Skeletal muscle satellite cell (primary cell): ENCODE data around the gene NCAPH2.

Source experiments
- H3K27me3 ChIP-seq: 2 replicates; pipeline ENCODE4 v1.7.0; 2013; ENCODE audit warnings: low read length; ENCODE audit not compliant: control insufficient read depth, insufficient read depth
- H3K36me3 ChIP-seq: 2 replicates; pipeline ENCODE4 v1.7.0; 2013; ENCODE audit warnings: mild to moderate bottlenecking, control low read depth, low read length; ENCODE audit not compliant: insufficient read depth
- H3K4me1 ChIP-seq: 2 replicates; pipeline ENCODE4 v1.7.0; 2013; ENCODE audit warnings: low read length; ENCODE audit not compliant: control insufficient read depth, insufficient read depth
- H3K4me2 ChIP-seq: 2 replicates; pipeline ENCODE4 v1.7.0; 2013; ENCODE audit warnings: mild to moderate bottlenecking, low read length
- H3K4me3 ChIP-seq: 2 replicates; pipeline ENCODE4 v1.7.0; 2013; ENCODE audit warnings: low read length
- H3K9ac ChIP-seq: 2 replicates; pipeline ENCODE4 v1.7.0; 2013; ENCODE audit warnings: mild to moderate bottlenecking, low read depth, low read length, moderate library complexity
- H3K9me3 ChIP-seq: replicated peaks from 2 replicates; pipeline ENCODE4 v1.7.0; 2013; ENCODE audit warnings: mild to moderate bottlenecking, control low read depth, low read length

The NCAPH2 gene

DNA sequence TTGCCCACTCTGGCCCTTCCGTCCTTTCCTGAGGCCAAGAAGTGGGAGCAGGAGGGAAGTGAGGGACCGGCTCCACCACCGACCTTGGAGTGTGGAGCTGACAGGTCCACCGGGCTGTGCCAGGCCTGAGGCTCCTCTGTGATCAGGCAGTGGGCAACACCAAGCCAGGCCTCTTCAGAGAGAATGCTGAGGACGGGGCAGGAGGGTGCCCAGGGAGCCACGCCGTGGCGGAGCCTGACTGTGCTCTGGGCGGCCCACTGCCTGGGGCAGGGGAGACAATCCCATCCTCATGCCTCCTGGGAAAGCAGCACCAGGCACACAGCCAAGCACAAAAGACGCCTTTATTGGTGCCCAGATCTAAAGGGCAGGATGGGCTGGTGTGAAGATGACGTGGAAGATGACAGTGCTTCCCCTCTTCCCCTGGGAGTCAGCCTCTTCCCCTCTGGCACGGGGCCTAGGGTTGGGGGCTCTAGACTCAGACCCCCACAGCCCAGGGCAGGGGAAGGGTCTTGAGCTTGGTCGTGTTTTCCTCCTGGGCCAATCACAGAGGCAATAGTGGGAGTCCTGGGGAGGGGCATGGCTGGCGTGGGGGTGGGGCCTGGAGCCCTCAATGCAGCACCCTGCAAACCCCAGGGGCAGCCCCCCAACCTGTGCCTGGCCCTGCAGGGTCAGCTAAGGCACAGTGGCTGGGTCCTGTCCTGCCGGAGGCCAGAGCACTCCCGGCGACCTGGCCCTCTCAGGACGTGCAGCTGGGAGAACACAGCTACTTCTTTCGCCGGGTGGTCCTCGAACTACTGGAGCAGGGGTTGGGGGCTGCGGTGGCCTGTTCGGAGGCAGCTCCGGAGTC is 5.2 kb upstream of the NCAPH2 start:
- H3K4me2 ChIP-seq = no peak overlapping the region
- H3K9ac ChIP-seq = no peak overlapping the region
- no peaks in the 10 kb centered on the region for H3K27me3 ChIP-seq
- no peak overlapping the region for H3K4me3 ChIP-seq
- no peaks in the 10 kb centered on the region for H3K9me3 ChIP-seq
- peaks cover 28% of the 10 kb centered on the region for H3K36me3 ChIP-seq
- H3K4me1 ChIP-seq = peaks cover 6% of the 10 kb centered on the region

DNA sequence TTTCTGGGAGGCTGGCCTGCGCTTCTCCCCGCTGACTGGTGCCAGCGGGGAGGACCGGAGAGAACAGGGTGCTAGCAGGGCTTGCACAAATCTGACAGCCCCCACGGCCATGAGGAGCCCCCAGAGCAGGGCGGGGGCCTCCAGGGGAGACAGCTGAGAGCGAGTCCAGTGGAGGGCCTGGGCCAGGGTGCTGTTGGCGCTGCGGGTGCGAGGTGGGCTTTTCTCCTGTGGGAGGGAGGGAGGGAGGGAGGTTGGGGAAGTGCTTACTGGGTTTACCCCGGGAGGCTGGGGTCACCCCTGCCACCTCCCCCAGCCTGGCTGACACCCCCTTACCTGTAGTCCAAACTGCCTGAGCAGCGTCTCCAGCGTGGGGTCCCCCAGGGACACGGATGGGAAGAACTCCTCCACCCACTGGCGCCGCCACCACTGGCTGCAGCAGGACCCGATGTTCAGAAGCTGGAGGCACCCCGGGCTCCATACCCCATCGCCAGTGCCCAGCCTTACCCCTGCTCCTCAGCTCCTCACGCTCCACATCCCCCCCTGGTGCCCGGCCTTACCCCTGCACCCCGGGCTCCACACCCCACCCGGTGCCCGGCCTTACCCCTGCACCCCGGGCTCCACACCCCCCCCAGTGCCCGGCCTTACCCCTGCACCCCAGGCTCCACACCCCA is 4.4 kb upstream of the NCAPH2 start:
- no peak overlapping the region for H3K4me3 ChIP-seq
- no peak overlapping the region for H3K9ac ChIP-seq
- H3K4me2 ChIP-seq = no peak overlapping the region
- H3K9me3 ChIP-seq = no peaks in the 10 kb centered on the region
- H3K36me3 ChIP-seq = peaks cover 28% of the 10 kb centered on the region
- peaks cover 7% of the 10 kb centered on the region for H3K4me1 ChIP-seq
- no peaks in the 10 kb centered on the region for H3K27me3 ChIP-seq

DNA sequence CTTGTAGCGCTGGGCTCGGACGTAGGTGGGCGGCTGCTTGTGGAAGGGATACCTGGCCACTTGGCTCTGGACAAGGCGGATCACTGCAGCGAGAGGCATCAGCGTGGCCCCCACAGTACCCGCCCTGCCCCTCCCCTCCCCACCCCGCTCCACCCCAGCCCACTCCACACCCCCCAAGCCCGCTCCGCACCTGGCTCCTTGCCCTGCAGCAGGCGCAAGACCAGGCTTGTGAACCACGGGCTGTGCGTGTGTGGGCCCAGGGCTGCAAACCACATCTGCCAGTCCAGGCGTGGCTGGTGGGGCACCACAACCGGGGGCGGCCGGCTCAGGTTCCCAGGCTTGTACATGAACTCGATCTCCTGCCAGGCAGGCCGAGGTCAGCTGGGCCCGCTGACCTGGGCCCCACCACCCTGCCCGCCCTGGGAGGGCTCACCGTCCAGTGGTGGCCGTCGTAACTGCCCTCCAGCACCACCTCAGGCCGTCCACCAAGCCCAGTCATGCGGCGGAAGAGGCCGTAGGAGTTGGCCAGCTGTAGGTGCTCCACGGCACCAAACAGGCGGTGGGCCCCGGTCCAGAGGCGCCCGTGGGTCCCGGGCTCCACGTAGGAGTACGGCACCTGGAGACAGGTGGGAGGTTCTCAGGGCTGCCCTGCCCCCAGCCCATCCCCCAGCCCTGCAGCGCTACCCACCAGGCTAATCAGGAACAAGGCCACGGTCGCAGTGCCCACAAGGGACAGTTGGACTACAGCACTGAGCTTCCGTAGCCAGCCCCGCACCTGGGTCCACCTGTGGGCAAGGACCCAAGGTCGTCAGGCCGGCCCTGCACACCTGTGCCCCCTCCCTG is 3.4 kb upstream of the NCAPH2 start:
- H3K4me2 ChIP-seq = no peak overlapping the region
- H3K4me1 ChIP-seq = peaks cover 17% of the 10 kb centered on the region
- no peaks in the 10 kb centered on the region for H3K27me3 ChIP-seq
- no peaks in the 10 kb centered on the region for H3K9me3 ChIP-seq
- H3K4me3 ChIP-seq = no peak overlapping the region
- no peak overlapping the region for H3K9ac ChIP-seq
- H3K36me3 ChIP-seq = peaks cover 28% of the 10 kb centered on the region

DNA sequence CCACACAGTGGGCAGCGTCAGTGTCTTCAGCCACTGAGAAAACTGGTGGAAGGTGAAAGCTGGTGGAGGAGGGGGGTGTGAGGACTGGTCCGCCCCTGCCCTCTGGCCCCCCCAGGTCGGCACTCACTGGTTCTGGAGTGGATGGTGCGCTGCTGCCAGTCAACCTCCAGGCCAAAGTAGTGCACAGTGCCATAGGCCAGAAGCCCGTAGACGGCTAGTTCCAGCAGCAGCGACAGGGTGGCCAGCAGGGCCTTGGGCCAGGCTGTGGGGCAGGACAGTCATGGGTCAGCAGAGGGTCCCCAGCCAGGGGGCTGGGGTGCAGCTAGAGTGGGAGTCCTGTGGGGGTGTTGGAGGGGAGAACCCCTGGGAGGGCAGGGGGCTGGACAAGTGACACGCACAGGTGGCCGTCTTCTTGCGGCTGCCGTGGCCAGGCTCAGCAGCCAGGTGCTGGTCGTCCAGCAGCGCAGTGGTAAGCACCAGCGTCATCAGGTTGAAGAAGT is 2.7 kb upstream of the NCAPH2 start:
- Histone ChIP-seq H3K27me3 (no peaks in the 10 kb centered on the region), H3K4me2 (no peak overlapping the region), H3K9ac (no peak overlapping the region), H3K36me3 (peaks cover 28% of the 10 kb centered on the region), H3K9me3 (no peaks in the 10 kb centered on the region), H3K4me1 (peaks cover 17% of the 10 kb centered on the region), H3K4me3 (no peak overlapping the region)

DNA sequence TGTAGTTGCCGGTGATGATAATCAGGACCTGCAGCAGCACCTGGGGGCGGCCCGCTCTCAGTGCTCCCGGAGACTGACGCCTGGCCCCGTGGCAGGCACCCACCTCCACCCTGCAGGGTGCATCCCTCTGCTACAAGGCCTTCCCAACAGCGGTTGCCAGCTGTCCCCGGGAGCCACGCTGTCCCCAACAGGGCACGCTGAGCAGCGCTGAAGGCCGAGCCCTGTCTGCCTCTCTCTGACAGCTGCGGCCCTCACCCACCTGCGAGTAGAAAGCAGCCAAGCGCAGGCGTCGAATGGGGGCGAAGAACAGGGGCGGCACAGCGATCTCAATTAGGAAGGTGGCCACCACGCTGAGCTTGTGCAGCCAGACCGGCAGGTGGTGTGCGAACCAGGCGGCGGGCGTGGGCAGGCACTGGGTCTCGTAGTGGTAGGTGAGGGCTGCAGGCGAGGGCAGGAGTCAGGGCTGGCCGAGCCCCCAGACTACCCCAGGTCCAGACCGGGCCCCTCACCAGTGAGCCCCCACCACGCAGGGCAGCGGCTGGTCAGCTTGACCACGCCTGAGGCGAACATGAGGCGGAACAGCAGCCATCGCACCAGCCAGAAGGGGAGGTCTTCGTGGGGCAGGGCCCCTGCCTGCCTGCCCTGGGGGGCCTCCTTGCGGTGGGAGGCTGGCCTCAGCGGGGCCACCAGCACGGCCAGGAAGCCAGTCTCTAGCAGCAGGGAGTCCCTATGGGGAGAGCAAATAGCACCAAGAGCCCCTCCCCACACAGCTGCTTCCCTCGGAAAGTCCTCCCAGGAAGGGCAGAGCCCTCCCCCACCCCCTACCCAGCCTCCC is 2.0 kb upstream of the NCAPH2 start:
- H3K27me3 ChIP-seq = no peaks in the 10 kb centered on the region
- H3K4me2 ChIP-seq = peak overlapping the region; percentile 100
- H3K36me3 ChIP-seq = peaks cover 25% of the 10 kb centered on the region
- H3K4me3 ChIP-seq = peak overlapping the region; percentile 92
- no peaks in the 10 kb centered on the region for H3K9me3 ChIP-seq
- H3K9ac ChIP-seq = peak overlapping the region; percentile 96
- H3K4me1 ChIP-seq = peaks cover 17% of the 10 kb centered on the region

DNA sequence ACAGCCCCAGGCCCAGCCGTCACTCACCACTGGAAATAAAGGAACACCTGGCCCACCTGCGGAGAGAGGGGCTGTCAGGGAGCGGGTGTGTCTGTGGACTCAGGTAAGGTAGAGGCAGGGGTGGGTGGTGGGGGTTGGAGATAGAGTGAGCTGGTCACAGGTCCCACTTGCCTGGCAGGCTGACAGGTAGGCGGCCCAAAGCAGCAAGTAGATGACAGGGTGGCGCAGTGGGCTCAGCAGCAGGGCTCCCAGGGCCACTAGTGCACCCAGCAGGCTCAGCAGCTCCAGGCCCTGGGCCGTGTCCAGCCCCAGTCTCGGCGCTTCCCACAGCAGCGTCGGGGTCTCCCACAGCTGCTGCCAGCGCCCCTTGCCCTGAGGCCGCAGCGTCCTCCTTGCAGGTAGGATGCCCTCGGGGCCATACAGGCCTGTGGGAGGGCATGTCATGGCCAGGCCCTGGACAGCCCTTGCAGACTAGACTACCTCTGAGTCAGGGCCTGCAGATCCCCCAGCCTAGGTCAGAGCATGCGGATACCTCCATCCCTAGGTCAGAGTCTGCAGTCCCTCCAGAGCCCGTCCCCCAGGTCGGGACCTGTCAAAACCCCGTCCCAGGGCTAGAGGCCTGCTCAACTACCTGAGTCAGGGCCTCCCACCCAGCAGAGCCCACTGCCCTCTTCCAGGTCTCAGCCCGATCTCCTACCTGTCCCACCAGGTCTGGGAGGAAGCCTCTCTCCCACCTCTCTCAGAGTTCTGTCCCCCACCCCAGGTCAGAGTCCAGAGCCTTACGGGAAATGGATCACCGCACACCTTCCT is 1.2 kb upstream of the NCAPH2 start:
- peaks cover 25% of the 10 kb centered on the region for H3K36me3 ChIP-seq
- peak overlapping the region; percentile 96 for H3K9ac ChIP-seq
- peaks cover 17% of the 10 kb centered on the region for H3K4me1 ChIP-seq

DNA sequence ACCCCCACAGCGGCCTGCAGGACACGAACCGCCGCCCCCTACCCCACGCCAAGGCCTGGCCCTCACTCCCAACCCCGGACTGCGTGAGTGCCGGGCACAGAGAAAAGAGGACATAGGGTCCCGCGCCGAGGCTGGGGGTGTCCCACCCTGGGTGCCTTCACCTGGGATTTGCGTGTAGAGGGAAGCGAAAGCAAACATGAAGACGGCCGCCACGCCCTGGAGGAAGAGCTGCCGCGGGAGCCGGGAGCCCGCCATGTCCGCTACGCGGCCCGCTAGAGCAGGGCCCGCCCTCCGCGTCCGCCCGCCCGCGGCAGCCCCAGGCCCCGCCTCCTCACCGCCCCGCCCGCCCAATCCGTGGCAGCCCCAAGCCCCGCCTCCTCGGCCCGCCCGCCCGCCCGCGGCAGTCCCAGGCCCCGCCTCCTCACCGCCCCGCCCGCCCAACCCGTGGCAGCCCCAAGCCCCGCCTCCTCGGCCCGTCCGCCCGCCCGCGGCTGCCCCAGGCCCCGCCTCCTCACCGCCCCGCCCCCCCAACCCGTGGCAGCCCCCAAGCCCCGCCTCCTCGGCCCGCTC is 518 bp upstream of the NCAPH2 start, which contains the start of gene LMF2:
Gene LMF2 (minus strand): TSS at position 282 of the 570 bp plus-strand sequence. CDS start 27 bp downstream, at position 255.
- peak within 1 kb of the TSS; percentile 100 for H3K4me3 ChIP-seq
- peaks cover 17% of the 10 kb centered on the region for H3K4me1 ChIP-seq
- peak within 1 kb of the TSS; percentile 100 for H3K4me2 ChIP-seq
- H3K9ac ChIP-seq = peak within 1 kb of the TSS; percentile 96
- no peaks in the 10 kb centered on the region for H3K27me3 ChIP-seq
- H3K36me3 ChIP-seq = peaks cover 20% of the 10 kb centered on the region
- H3K9me3 ChIP-seq = no peaks in the 10 kb centered on the region

More for the DNA sequence above, 1.2 kb upstream of the NCAPH2 start:
- Histone ChIP-seq H3K27me3 (no peaks in the 10 kb centered on the region), H3K9me3 (no peaks in the 10 kb centered on the region), H3K4me3 (peak overlapping the region; percentile 92), H3K4me2 (peak overlapping the region; percentile 100)

DNA sequence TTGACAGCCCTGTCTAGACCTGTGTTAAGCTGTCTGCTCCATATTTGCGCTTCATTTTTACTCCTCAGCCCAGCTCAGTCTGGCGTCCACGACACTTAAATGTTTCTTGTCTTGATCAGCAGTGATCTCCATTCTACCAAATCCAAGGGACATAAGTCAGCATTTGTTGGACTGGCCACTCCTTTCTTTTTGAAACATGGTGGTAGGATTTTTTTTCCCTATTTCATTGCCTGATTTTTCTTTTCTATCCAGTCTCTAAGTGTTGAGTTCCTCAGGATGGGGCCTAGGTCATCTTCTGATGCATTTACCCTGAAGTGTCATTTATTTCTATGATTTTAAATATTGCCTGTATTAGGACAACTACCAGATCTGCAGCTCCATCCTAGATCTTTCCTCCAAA is 873 bp downstream of the NCAPH2 start:
- H3K9me3 ChIP-seq = no peaks in the 10 kb centered on the region
- peaks cover 15% of the 10 kb centered on the region for H3K36me3 ChIP-seq
- peak overlapping the region; percentile 96 for H3K4me2 ChIP-seq
- H3K4me1 ChIP-seq = peaks cover 17% of the 10 kb centered on the region
- H3K4me3 ChIP-seq = peak overlapping the region; percentile 100
- peak overlapping the region; percentile 84 for H3K9ac ChIP-seq
- no peaks in the 10 kb centered on the region for H3K27me3 ChIP-seq

DNA sequence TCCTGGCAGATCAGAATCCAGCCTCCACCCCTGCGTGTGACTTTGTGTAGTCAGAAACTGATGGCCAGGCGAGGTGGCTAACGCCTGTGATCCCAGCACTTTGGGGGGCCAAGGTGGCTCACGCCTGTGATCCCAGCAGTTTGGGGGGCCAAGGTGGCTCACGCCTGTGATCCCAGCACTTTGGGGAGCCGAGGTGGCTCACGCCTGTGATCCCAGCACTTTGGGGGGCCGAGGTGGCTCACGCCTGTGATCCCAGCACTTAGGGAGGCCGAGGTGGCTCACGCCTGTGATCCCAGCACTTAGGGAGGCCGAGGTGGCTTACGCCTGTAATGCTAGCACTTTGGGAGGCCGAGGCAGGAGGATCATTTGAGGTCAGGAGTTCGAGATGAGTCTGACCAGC is 5.2 kb downstream of the NCAPH2 start:
- peaks cover 11% of the 10 kb centered on the region for H3K4me1 ChIP-seq
- no peak overlapping the region for H3K4me3 ChIP-seq
- no peak overlapping the region for H3K4me2 ChIP-seq
- peaks cover 18% of the 10 kb centered on the region for H3K36me3 ChIP-seq
- H3K9ac ChIP-seq = no peak overlapping the region
- H3K9me3 ChIP-seq = no peaks in the 10 kb centered on the region
- no peaks in the 10 kb centered on the region for H3K27me3 ChIP-seq

DNA sequence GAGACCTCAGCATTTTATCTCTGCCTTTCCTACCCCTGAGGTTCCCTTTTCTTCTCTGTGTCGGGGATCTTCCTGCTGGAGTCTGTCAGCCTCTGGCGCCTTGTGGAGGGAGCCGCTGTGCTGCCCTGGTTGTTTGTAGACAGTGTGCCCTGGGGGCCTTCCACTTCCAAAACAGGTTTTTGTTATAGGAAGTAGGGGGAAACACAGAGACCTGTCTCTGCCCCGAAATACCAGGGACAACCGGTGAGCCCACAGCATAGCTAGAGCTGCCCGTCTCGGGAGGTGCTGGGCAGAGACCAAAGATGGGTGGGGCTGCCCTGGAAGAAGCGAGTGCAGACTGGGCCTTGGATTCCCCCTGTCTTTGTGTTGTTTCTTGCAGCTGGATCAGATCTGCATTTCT is 8.0 kb downstream of the NCAPH2 start:
- Histone ChIP-seq H3K36me3 (peaks cover 34% of the 10 kb centered on the region), H3K9ac (no peak overlapping the region)

More for the DNA sequence above, 8.0 kb downstream of the NCAPH2 start:
- Histone ChIP-seq H3K27me3 (no peaks in the 10 kb centered on the region), H3K4me2 (no peak overlapping the region), H3K9me3 (no peaks in the 10 kb centered on the region), H3K4me1 (no peaks in the 10 kb centered on the region), H3K4me3 (no peak overlapping the region)
